Duodenal mucosa (tissue), 2 donors: Measurements from ENCODE around the gene CGNL1.

Source experiments
- H3K27ac ChIP-seq: one replicate; pipeline ENCODE4 v1.7.0; 2013; ENCODE audit warnings: low read depth, low read length
- H3K27me3 ChIP-seq, 2 donors: one replicate each; pipeline ENCODE4 v1.7.0; 2013; ENCODE audit warnings: low read length in 2 of 2, control low read depth in 1 of 2; ENCODE audit not compliant: insufficient read depth in 2 of 2, control insufficient read depth in 1 of 2
- H3K36me3 ChIP-seq, 2 donors: one replicate each; pipeline ENCODE4 v1.7.0; 2013; ENCODE audit warnings: low read length in 2 of 2, control low read depth in 1 of 2; ENCODE audit not compliant: insufficient read depth in 2 of 2, control insufficient read depth in 1 of 2
- H3K4me1 ChIP-seq, 2 donors: one replicate each; pipeline ENCODE4 v1.7.0; 2013; ENCODE audit warnings: low read length in 2 of 2, control low read depth in 1 of 2; ENCODE audit not compliant: insufficient read depth in 2 of 2, control insufficient read depth in 1 of 2
- H3K4me3 ChIP-seq, 2 donors: one replicate each; pipeline ENCODE4 v1.7.0; 2013; ENCODE audit warnings: low read length in 2 of 2, low read depth in 1 of 2
- H3K9ac ChIP-seq, 2 donors: one replicate each; pipeline ENCODE4 v1.7.0; 2013; ENCODE audit warnings: low read length in 2 of 2, low read depth in 1 of 2
- H3K9me3 ChIP-seq, 2 donors: one replicate each; pipeline ENCODE4 v1.7.0; 2013; ENCODE audit warnings: low read length in 2 of 2, control low read depth in 1 of 2; ENCODE audit not compliant: control insufficient read depth in 1 of 2

The CGNL1 gene

DNA sequence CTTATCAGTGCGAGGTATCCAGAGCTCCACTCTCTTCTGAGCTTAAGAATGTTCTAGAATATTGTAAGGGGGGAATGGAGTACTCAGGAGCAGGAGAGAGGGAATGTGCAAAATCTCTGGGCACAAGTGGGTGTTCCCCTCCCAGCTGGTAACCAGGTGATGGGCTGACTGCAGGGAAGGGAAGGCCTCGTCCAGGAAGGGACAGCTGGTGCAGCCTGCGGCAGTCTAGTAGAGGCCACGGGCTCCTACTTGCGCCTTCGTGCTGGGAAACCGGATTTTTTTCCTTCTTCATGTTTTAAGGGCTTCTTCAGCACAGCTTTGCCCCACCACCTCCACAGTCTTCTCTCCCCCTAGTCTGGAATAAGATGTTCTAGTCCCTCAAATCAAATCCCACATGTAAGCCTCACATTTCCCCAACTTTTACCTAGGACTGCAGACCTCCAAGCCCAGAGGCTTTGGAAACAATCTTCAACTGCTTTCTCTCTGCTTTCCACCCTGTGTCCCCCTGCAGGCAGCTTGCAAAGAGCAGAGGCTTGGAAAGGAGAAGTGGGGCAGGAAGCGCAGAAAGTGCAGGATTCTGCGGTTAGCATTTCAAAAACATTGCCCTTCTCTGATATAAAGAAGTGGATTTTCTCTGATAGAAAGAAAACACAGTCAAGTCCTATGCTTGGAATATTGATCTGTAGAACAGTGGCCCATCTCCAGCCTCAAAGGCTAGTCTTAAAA lies 11.9 kb upstream of the CGNL1 start:
- Histone ChIP-seq H3K9me3 (no peaks in the 10 kb centered on the region), H3K9ac (no peak overlapping the region), H3K4me3 (no peak overlapping the region), H3K36me3 (no peaks in the 10 kb centered on the region), H3K27me3 (no peaks in the 10 kb centered on the region), H3K4me1 (no peaks in the 10 kb centered on the region), H3K27ac (no peak overlapping the region)

DNA sequence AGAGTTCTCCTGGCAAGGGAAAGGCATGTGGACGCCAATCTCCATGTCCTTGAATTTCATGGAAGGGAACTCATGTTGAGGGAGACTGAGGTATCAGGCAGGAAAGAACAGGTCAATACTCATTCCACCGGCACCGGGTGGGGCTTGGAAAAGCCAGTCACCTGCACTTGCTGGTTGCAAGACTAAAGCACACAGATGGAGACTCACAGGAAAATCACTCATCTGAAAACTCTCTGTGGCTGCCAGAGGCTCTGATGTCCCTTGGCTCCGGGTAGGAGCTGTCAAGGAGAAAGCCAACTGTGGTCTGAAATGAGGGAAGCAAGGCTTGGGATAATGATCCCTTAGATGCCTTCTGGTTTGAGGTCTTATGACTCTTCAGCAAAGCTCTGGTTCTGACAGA lies 8.7 kb upstream of the CGNL1 start:
- no peaks in the 10 kb centered on the region for H3K9me3 ChIP-seq
- H3K36me3 ChIP-seq, result no peaks in the 10 kb centered on the region
- H3K4me1 ChIP-seq, result no peaks in the 10 kb centered on the region
- no peak overlapping the region for H3K9ac ChIP-seq
- no peak overlapping the region for H3K4me3 ChIP-seq
- H3K27me3 ChIP-seq, result no peaks in the 10 kb centered on the region
- H3K27ac ChIP-seq, result no peak overlapping the region

DNA sequence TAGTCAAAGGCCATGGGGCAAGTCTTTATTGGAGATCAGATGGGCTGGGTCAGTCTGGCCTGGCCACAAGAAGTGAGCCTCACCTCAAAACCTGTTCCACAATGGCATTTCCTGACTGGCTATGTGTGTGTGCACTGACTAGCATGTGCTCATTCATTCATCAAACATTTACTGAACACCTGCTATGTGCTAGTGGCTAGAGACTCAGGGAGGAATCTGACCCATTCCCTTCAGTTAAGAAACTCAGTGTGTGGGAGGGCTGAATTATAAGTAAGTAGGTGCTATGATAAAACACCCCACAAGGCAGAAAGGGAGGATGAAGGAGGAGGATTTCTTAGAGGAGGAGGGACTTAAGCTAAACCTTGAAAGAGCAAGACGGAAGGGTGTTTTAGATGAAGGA lies 5.4 kb upstream of the CGNL1 start:
- Histone ChIP-seq H3K4me3 (no peak overlapping the region), H3K27me3 (peaks cover 4% of the 10 kb centered on the region in 2 donors), H3K9me3 (no peaks in the 10 kb centered on the region), H3K36me3 (no peaks in the 10 kb centered on the region), H3K27ac (no peak overlapping the region), H3K4me1 (no peaks in the 10 kb centered on the region), H3K9ac (no peak overlapping the region)

DNA sequence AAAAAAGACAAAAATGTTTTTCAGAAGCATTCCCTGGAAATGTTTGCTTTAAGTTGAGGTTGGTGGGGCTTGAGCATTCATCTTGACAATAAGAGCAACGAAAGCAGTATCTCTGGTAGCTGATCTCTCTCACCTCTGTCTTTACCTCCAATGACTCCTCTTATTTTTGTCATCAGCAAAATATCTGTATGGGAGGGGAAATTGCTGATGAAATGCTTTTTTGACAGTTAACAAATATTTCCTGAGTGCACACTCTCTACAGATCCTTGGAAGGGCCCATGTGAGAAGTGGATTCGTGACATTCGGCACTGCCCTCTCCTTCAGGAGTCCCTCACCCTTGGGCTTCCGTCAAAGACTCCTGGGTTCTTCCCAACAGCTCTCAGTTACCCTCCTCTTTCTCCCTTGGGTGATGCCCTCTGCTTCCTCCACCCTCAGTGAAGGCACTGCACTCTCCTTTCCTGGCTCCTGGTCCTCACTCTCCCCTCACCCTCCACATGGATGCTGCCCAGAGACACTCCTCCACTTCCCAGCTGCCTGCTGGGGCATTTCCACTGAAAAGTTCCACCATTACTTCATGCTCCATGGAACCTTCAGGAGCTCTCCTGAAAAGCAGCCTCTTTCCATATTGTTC lies 2.9 kb upstream of the CGNL1 start:
- Histone ChIP-seq H3K9me3 (no peaks in the 10 kb centered on the region), H3K9ac (no peak overlapping the region), H3K27ac (no peak overlapping the region), H3K4me3 (no peak overlapping the region), H3K36me3 (no peaks in the 10 kb centered on the region), H3K27me3 (peaks cover 10 to 11% of the 10 kb centered on the region in 2 donors), H3K4me1 (peaks cover 0 to 11% of the 10 kb centered on the region in 2 donors)

DNA sequence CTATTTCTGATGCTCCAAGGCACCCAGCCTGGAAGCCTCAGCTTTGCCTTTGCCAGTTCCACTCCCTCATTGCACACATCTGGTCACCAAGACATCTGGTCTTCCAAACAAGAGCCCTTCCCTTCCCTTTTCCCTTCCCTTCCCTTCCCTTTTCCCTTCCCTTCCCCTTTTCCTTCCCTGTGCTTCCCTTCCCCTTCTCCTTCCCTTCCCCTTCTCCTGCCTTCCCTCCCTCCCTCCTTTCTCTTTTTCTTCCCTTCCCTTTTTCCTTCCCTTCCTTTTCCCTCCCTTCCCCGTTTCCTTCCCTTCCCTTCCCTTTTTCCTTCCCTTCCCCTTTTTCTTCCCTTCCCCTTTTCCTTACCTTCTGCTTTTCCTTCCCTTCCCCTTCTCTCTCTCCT lies 2.4 kb upstream of the CGNL1 start:
- H3K4me3 ChIP-seq, result no peak overlapping the region
- H3K36me3 ChIP-seq, result no peaks in the 10 kb centered on the region
- no peaks in the 10 kb centered on the region for H3K9me3 ChIP-seq
- H3K27ac ChIP-seq, result no peak overlapping the region
- H3K9ac ChIP-seq, result no peak overlapping the region
- H3K27me3 ChIP-seq, result peaks cover 10 to 11% of the 10 kb centered on the region in 2 donors
- H3K4me1 ChIP-seq, result peaks cover 0 to 11% of the 10 kb centered on the region in 2 donors

DNA sequence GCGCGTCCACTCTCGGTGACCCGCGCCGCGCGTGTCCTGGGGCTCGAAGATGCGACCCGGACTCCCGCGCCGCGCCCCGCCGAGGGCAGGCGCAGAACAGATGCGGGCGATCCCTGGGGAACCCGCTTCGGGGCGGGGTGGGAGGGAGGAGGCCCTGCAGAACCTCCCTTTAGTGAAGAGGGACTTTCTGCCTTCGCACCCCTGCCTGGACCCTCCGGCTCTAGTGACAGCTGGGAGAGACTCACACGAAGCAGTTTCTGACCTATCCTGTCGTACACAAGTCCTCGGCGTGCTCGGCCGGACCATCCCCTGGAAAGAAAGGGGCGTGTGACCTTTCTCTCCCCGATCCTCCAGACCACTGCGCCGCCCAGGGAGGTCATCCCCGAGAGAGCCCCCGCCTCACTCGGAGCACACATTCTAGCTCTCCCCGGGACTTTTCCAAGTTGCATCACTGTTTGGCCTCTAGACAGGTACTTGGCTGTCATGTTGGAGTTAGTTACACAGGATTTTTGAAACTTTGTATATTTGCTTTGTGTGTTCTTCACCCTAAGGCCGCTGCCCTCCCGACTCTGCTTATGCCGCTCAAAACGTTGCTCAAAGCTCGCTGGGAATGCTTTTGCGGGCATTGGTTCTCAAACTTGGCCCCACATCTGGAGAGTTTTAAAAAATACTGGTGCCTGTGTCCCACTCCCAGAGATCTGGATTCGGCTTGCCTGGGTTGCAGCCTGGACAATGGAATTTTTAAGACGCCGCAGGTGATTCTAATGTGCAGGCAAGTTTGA lies 582 bp downstream of the CGNL1 start:
- Histone ChIP-seq H3K9me3 (no peaks in the 10 kb centered on the region), H3K9ac (peak overlapping the region; percentile 15 to 49), H3K4me3 (peak overlapping the region; percentile 65 to 70), H3K27ac (no peak overlapping the region), H3K27me3 (peaks cover 10 to 11% of the 10 kb centered on the region in 2 donors), H3K36me3 (no peaks in the 10 kb centered on the region), H3K4me1 (peaks cover 0 to 11% of the 10 kb centered on the region in 2 donors)

DNA sequence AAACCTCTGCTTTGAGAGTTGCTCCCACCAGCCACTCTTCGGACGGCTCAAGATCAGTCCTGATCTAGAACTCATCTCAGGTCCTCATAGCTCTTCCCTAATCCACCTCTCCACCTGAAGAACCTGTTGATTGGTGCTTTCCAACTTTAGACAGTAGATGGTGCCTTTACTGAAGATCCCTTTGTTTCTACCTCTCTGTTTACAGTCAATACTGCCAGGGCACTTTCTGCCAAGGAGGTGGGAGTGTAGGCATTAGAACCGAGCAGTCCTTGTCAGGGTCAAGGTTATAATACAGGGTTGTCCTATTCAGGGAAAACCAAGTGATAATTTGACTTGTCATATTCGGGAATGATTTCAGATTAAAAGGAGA lies 1.2 kb downstream of the CGNL1 start:
- peaks cover 10 to 11% of the 10 kb centered on the region in 2 donors for H3K27me3 ChIP-seq
- H3K27ac ChIP-seq, result no peak overlapping the region
- no peak overlapping the region for H3K9ac ChIP-seq

DNA sequence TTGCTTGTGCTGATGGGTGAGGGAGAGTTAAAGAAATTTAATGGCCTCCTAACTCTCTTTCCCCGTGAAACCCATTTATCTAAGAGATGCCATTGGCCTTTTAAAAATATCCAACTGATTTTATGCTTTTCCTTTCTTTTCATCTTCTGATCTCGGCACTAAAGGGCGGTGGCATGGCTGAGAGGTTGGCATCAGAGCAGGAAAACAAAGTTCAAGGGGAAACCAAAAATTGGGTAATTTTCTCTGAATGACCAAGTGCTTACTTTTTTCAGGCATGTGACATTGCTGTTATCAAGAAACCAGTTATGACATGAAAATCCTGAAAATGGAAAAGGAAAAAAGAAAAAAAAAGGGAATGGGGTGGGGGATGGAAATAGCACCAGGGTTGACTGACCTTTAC lies 3.2 kb downstream of the CGNL1 start:
- Histone ChIP-seq H3K4me3 (no peak overlapping the region), H3K9me3 (no peaks in the 10 kb centered on the region), H3K4me1 (peaks cover 0 to 17% of the 10 kb centered on the region in 2 donors), H3K9ac (no peak overlapping the region), H3K36me3 (no peaks in the 10 kb centered on the region), H3K27ac (no peak overlapping the region), H3K27me3 (peaks cover 6 to 10% of the 10 kb centered on the region in 2 donors)

More for the DNA sequence above, 1.2 kb downstream of the CGNL1 start:
- Histone ChIP-seq H3K4me3 (peak overlapping the region; percentile 65 to 70), H3K9me3 (no peaks in the 10 kb centered on the region), H3K36me3 (no peaks in the 10 kb centered on the region), H3K4me1 (peaks cover 0 to 14% of the 10 kb centered on the region in 2 donors)

DNA sequence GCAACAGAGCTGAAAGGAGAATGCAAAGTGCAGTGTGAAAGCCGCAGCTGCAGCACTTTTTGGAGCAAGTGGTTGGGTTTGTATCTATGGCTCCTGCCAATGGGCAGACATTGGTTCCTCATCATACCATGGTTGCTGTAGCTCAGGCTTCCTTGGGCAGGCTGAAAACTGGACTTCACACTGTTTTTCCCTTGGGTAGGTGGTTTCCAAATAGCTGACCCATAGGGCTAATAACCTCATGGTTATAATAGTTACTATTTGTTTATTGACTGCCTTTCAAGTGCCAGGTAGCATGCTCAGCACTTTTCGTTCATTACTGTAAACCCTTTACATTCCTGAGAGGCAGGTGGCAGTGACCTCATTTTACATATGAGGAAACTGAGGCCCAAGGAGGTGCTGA lies 4.5 kb downstream of the CGNL1 start:
- Histone ChIP-seq H3K9me3 (no peaks in the 10 kb centered on the region), H3K4me1 (peaks cover 0 to 17% of the 10 kb centered on the region in 2 donors), H3K27me3 (peaks cover 6 to 7% of the 10 kb centered on the region in 2 donors), H3K36me3 (no peaks in the 10 kb centered on the region), H3K27ac (no peak overlapping the region), H3K9ac (no peak overlapping the region), H3K4me3 (no peak overlapping the region)

DNA sequence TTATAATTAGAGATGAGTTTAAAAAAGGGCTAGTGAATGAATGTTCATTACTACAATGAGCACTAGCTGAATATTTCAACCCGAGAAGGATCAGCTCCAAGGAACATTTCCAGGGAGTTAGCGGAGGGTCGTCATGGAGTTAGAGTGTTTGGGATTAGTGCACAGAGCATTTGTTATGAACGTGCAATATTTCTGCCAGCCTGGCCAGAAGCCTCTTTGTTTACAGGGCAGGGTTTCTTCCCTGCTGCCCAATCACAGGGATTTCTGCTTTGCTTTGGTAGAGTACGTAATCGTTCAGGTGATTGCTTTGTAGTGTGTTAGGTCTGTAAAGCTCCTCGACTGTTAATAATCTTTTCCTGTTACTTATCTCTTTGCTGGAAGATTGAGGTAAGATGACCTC lies 5.9 kb downstream of the CGNL1 start:
- H3K27ac ChIP-seq, result peak overlapping the region; percentile 10
- peaks cover 0 to 12% of the 10 kb centered on the region in 2 donors for H3K4me1 ChIP-seq
- H3K9ac ChIP-seq, result no peak overlapping the region

More for the DNA sequence above, 5.9 kb downstream of the CGNL1 start:
- peaks cover 0 to 4% of the 10 kb centered on the region in 2 donors for H3K27me3 ChIP-seq
- H3K36me3 ChIP-seq, result no peaks in the 10 kb centered on the region
- H3K9me3 ChIP-seq, result no peaks in the 10 kb centered on the region
- H3K4me3 ChIP-seq, result no peak overlapping the region
